GM18858 (cell line): Measurements from ENCODE around the gene PYY.
"Not testable (repeated sequence)": the region's sequence is repeated elsewhere in the genome, so short reads cannot be mapped to it uniquely, and the experiment has no call there.

ENCODE experiments used
- ATAC-seq: cut with Tn5 transposase; IDR thresholded peaks from one replicate; pipeline ENCODE4 v1.9.1; 2021; ENCODE audit not compliant: unreplicated experiment

Gene PYY

GRCh38 chr17:43979011-43979410 lies 25.3 kb upstream of the PYY start:
- no peak for ATAC-seq

- no peak for ATAC-seq
Measured at GRCh38 chr17:43978078-43978477, 24.3 kb upstream of the PYY start.

- ATAC-seq: no peak
Measured at GRCh38 chr17:43976963-43977837, 23.5 kb upstream of the PYY start.

- ATAC-seq: no peak
Measured at GRCh38 chr17:43975898-43976297, 22.2 kb upstream of the PYY start.

DNA sequence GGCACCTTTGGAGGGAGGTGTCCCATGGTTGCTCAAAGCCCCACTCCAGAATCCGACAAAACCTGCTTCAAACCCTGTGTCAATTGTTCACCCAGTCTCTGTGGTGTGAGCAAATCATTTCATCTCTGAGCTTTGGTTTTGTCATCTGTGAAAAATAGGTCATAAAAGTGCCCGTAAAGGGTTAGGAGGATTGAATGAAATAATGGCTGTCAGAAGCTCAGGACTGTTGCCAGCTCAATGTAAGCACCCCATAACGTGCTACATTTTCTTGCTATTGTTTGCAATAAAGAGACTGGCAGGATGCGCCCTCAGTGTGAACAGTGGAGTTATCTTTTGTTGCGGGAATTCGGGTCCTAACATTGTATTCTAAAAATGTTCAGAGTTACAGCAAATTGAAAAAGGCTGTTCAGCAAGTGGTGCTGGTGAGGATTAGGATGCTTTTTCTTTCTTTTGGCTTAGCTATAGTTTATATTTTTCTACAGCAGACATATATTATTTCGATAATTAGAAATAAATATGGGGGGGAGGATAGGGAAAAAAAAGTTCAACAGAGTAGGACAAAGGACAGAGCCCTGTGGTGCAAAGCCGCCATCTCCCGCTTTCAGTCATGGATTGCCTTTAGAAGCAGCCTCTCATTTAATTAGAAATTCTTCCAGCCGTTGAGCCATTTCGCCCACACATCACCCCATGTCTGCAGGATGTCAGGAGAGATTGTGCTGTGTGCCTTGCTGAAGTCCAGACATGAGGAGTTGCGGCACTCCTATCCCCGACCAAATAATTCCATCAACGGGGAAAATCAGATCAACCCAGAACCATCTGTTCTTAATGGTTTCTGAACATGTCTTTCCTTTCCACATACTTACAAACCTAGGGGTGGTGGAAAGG lies 20.9 kb upstream of the PYY start:
- ATAC-seq: no peak

GRCh38 chr17:43972444-43973212 lies 18.9 kb upstream of the PYY start:
- ATAC-seq: not testable (repeated sequence)

- ATAC-seq: not testable (repeated sequence)
Measured at GRCh38 chr17:43971436-43971835, 17.7 kb upstream of the PYY start.

GRCh38 chr17:43970366-43970765 lies 16.6 kb upstream of the PYY start:
- ATAC-seq: no peak

- no peak for ATAC-seq
Measured at GRCh38 chr17:43967251-43967875, 13.6 kb upstream of the PYY start.

DNA sequence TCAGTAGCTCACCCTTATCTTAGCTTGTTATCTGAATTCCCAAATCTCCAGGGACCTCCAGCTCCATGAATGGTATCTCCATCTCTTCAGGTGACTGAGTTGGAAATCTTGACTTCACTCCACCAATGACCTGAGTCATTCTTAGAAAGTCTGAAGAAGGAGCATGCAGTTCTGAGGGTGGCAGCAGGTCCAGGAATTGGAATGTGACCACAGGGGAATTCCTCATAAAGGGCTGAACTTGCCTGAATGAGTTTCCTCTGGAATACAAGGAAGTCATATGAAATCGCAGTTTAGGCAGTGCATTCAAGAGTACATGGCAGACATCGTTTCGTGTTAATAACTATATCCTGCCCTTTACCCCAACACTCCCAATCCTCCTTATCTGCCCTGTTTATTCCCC lies 12.5 kb upstream of the PYY start:
- ATAC-seq: no peak

GRCh38 chr17:43962479-43962878 lies 8.7 kb upstream of the PYY start:
- no peak for ATAC-seq

DNA sequence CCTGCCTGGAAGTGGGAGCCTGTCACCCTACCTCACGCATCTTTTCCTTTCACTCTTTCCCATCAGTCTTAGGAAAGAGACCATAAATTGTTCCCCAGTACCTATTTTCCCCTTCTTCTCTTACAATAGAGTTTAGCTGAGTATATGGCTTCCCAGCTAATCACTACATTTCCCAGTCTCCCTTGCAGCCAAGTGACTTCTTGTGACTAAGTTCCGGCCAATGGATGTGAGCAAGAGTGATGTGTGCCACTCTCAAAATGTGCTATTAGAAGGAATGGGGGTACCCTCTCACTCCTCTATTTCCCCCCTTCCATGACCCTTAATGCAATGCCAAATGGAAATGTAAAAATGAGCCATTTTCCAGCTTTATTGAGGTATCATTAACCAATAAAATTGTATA lies 8.2 kb upstream of the PYY start:
- ATAC-seq: no peak

- ATAC-seq: not testable (repeated sequence)
Measured at GRCh38 chr17:43961292-43961691, 7.6 kb upstream of the PYY start.

GRCh38 chr17:43958748-43959352 lies 5.1 kb upstream of the PYY start:
- ATAC-seq: no peak

- no peak for ATAC-seq
Measured at GRCh38 chr17:43956222-43956621, 2.5 kb upstream of the PYY start.

DNA sequence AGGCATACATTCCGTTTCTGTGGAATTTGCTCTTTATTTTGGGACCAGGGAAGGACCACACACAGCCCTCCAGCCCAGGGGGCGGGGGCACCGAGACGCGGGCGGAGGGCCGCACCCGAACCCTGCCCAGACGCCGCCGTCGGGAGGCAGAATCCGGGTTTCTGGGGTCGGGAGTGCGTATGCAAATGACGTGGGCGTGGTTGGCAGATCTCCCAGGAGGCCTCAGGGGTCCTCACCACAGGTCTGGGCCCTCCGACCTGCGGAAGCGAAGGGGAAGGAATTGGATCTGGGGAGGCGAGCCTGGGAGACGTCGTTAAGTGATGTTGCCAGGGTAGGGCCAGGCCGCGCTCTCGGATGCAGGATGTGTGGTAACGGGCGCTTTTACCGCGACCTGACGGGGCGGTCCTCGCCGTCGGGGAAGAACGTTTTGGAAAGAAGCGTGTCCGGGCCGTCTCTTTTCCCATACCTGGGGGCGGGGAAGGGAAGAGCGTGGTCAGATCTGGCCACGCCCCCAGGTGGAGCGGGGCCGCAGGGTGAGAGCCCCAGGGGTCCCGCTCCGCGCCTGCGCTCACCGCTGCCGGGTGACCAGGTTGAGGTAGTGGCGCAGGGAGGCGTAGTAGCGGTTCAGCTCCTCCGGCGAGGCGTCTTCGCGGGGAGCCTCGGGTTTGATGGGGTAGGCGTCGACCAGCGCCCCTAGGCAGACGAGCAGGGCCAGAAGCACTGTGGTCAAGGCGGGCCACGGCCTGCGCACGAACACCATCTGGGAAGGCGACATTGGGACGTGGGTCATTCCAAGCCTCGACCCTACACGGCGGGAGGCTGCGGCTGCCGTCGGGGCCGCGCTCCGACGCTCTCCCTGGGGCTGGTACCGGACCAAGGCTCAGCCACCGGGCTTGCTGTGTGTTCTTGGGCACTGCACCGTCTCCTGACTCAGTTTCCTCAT lies 745 bp downstream of the PYY start:
- no peak for ATAC-seq

DNA sequence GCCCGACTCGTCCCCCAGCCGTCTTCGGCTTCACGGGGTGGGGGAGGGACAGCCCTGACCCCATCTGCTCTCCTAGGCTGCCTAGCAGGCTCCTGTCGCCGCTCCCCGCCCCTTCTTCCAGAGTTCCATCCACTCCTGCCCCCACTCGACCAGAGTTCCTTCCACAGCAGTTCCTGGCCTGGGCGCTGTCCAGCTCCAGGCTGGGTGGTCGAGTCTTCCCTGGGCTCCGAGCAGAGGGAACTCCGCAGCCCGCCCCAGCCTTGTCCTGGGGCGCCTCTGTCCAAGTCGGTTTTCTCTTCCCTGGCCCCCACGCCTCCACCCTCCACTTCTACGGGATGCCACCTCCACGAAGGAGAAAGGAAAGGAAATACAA lies 1.4 kb downstream of the PYY start:
- ATAC-seq: no peak

GRCh38 chr17:43951750-43952149 lies 2.0 kb downstream of the PYY start:
- ATAC-seq: no peak

- no peak for ATAC-seq
Measured at GRCh38 chr17:43950554-43950953, 3.2 kb downstream of the PYY start.
